ENCODE data around the gene SH3BP1. TPM values are rescaled to one million over a fixed set of nuclear protein-coding genes. Genes with fewer than 3 reads are reported as not detected.
A peak's percentile ranks its signal among the peaks of the same experiment; 100 is the strongest.
"Not testable (repeated sequence)": the region's sequence is repeated elsewhere in the genome, so short reads cannot be mapped to it uniquely, and the experiment has no call there.

The SH3BP1 gene
- total RNA-seq, 4 donors from 2014 or later, result 33.8 to 53.4 (median 42.0) TPM

- Histone ChIP-seq H3K27ac (peak overlapping the region; percentile 94 to 99 (median 96)), H3K4me1 (peaks cover 32 to 67% (median 36%) of the 10 kb centered on the region in 3 donors), H3K36me3 (no peaks in the 10 kb centered on the region), H3K27me3 (no peaks in the 10 kb centered on the region), H3K9me3 (no peaks in the 10 kb centered on the region), H3K4me3 (peak overlapping the region; percentile 80 to 98 (median 91))
- DNase-seq, result no peak
- TF ChIP-seq, protein P1, sequence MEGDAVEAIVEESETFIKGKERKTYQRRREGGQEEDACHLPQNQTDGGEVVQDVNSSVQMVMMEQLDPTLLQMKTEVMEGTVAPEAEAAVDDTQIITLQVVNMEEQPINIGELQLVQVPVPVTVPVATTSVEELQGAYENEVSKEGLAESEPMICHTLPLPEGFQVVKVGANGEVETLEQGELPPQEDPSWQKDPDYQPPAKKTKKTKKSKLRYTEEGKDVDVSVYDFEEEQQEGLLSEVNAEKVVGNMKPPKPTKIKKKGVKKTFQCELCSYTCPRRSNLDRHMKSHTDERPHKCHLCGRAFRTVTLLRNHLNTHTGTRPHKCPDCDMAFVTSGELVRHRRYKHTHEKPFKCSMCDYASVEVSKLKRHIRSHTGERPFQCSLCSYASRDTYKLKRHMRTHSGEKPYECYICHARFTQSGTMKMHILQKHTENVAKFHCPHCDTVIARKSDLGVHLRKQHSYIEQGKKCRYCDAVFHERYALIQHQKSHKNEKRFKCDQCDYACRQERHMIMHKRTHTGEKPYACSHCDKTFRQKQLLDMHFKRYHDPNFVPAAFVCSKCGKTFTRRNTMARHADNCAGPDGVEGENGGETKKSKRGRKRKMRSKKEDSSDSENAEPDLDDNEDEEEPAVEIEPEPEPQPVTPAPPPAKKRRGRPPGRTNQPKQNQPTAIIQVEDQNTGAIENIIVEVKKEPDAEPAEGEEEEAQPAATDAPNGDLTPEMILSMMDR (IDR thresholded peaks at IDR 0.05), result peak; percentile 93 to 99 (median 98)
- no peak for TF ChIP-seq POLR2A (IDR thresholded peaks at IDR 0.05)
- WGBS, 2 donors, result 1 to 2% methylated on average over 32 to 42 of the region's 44 CpGs
- intact Hi-C loops (cut with DNase I), result loop anchor here (5.0 kb wide), 1 partner anchor 45 kb away; the partner anchor contains the start of gene CDC42EP1
Measured at GRCh38 chr22:37607010-37607934, 32.2 kb upstream of the SH3BP1 start.

DNA sequence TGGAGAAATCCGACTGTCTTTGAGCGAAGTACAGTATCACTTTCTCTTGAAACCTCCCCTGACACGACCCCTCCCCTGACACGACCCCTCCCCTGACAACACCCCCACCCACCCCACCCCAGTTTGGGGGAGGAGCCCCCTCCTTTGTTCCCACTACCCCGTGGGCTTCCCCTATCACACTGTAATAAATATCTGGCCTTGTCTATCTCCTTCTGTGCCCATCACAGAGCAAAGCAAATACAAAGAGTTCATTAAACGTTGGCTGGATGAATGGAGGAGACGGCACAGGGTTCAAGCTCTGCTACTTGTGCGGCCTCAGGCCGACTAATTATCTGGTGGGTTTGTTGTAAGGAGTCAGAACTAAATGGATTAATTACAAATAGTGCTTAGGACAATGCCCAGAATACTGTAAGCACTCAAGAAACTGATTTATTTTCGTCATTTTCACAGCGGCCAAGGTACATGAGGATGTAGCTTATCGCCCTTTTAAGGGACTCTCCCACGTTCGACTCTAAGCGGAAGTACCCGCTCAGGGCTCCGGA lies 31.5 kb upstream of the SH3BP1 start:
- H3K27me3 ChIP-seq, result no peaks in the 10 kb centered on the region
- no peaks in the 10 kb centered on the region for H3K9me3 ChIP-seq
- 1 to 4% methylated on average over 11 to 16 of the region's 17 CpGs for WGBS, 2 donors
- TF ChIP-seq, protein P1 (IDR thresholded peaks at IDR 0.05), result no peak
- TF ChIP-seq POLR2A (IDR thresholded peaks at IDR 0.05), result no peak
- intact Hi-C loops (cut with DNase I), result loop anchor here (5.0 kb wide), 1 partner anchor 46 kb away; the partner anchor contains the start of gene CDC42EP1
- H3K4me3 ChIP-seq, result peak overlapping the region; percentile 80 to 98 (median 91)
- no peak for DNase-seq
- no peaks in the 10 kb centered on the region for H3K36me3 ChIP-seq
- peak overlapping the region; percentile 94 to 99 (median 96) for H3K27ac ChIP-seq
- H3K4me1 ChIP-seq, result peaks cover 34 to 73% (median 39%) of the 10 kb centered on the region in 3 donors

DNA sequence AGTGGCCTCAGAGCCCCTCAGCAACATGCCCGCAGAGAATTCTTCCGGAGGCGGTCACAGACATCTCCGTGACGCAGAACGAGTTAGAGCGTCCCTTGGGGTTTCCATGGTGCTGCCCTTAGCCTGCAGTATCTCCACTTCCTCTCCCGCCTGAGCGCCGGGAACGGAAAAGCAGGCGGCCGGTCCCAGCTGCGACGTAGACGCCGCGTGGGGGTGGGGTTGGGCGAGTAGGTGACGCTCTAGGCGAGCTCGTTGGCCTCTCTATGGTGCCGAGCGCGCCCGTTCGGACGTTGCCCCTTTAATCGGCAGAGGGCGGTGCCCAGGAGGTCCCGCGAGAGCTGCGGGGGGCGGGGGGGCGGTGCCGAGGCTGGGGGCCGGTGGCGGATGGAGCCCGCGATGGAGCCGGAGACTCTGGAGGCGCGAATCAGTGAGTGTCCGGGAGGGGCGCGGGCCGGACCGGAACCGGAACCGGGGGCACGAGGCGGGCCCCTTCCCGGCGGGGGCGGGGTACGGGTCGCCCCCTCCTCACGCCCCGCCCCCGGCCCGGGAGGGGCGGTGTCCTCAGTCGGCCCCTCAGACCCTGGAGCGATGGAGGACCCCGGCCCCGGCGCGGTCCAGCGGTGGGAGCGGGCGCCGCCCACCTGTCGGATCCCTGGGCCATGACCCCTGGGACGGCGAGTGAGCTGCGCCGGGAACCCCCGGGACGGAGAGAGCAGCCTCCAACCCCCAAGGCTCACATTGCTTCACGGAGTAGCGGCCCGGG lies 30.8 kb upstream of the SH3BP1 start, which contains the start of gene GGA1:
Gene GGA1 (plus strand): TSS at position 358 of the 763 bp plus-strand sequence. CDS start 27 bp downstream, at position 385.
- intact Hi-C loops (cut with DNase I), result loop anchor here (5.0 kb wide), 1 partner anchor 46 kb away; the partner anchor contains the start of gene CDC42EP1
- H3K4me1 ChIP-seq, result peaks cover 41 to 80% (median 45%) of the 10 kb centered on the region in 3 donors
- 0% methylated on average over 7 of the region's 82 CpGs; no CpG with 5 or more reads in 1 of the 2 donors for WGBS, 2 donors

GRCh38 chr22:37609240-37610152 lies 30.0 kb upstream of the SH3BP1 start:
- no peaks in the 10 kb centered on the region for H3K9me3 ChIP-seq
- H3K27me3 ChIP-seq, result no peaks in the 10 kb centered on the region
- intact Hi-C loops (cut with DNase I), result loop anchor here (5.0 kb wide), 1 partner anchor 47 kb away; the partner anchor contains the start of gene CDC42EP1
- TF ChIP-seq, protein P1 (IDR thresholded peaks at IDR 0.05), result no peak
- no peak for TF ChIP-seq POLR2A (IDR thresholded peaks at IDR 0.05)
- 1 to 6% methylated on average over 14 to 15 of the region's 26 CpGs for WGBS, 2 donors
- DNase-seq, result no peak
- peaks cover 0 to 6% (median 0%) of the 10 kb centered on the region in 3 donors for H3K36me3 ChIP-seq
- peak overlapping the region; percentile 94 to 99 (median 96) for H3K27ac ChIP-seq
- H3K4me3 ChIP-seq, result peak overlapping the region; percentile 80 to 98 (median 91)
- H3K4me1 ChIP-seq, result peaks cover 42 to 85% (median 49%) of the 10 kb centered on the region in 3 donors

More for the DNA sequence above, 30.8 kb upstream of the SH3BP1 start, which contains the start of gene GGA1:
- Histone ChIP-seq H3K27ac (peak within 1 kb of the TSS; percentile 94 to 99 (median 96)), H3K36me3 (no peaks in the 10 kb centered on the region), H3K4me3 (peak within 1 kb of the TSS; percentile 80 to 98 (median 91)), H3K9me3 (no peaks in the 10 kb centered on the region), H3K27me3 (no peaks in the 10 kb centered on the region)
- DNase-seq, result peak; percentile 87
- TF ChIP-seq POLR2A (IDR thresholded peaks at IDR 0.05), result peak in 2 of 4 donors; percentile 40 to 54
- TF ChIP-seq, protein P1 (IDR thresholded peaks at IDR 0.05), result no peak

DNA sequence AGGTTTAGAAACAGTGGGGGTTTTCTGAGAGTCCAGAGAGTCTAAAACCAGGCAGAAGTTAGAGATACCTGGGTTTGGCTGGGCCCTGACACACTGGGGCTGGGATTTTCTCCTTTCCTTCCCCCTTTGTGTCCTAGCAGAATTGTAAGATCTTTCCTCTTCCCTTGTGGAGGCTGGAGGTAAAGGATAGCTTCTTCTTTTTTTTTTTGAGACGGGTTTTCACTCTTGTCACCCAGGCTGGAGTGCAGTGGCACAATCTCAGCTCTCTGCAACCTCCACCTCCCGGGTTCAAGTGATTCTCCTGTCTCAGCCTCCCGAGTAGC lies 29.4 kb upstream of the SH3BP1 start:
- peak overlapping the region in 3 of 4 donors; percentile 80 to 98 (median 93) for H3K4me3 ChIP-seq

More for the DNA sequence above, 29.4 kb upstream of the SH3BP1 start:
- WGBS, 2 donors, result 52 to 68% methylated on average over 3 of the region's 3 CpGs
- intact Hi-C loops (cut with DNase I); DNase-seq; H3K27me3 ChIP-seq; H3K9me3 ChIP-seq: not testable (repeated sequence)
- peak overlapping the region; percentile 94 to 99 (median 96) for H3K27ac ChIP-seq
- H3K36me3 ChIP-seq, result peaks cover 0 to 12% (median 0%) of the 10 kb centered on the region in 3 donors
- H3K4me1 ChIP-seq, result peaks cover 42 to 81% (median 49%) of the 10 kb centered on the region in 3 donors

All from esophagus squamous epithelium (tissue), 5 donors.